Measurements from ENCODE around the gene FRRS1L. TPM values are rescaled to one million over a fixed set of nuclear protein-coding genes. Genes with fewer than 3 reads are reported as not detected.

Gene FRRS1L
- total and polyA plus RNA-seq, 2 of the 4 experiments (the other 2 are of a cell fraction) = under 0.01 to 0.05 TPM

DNA sequence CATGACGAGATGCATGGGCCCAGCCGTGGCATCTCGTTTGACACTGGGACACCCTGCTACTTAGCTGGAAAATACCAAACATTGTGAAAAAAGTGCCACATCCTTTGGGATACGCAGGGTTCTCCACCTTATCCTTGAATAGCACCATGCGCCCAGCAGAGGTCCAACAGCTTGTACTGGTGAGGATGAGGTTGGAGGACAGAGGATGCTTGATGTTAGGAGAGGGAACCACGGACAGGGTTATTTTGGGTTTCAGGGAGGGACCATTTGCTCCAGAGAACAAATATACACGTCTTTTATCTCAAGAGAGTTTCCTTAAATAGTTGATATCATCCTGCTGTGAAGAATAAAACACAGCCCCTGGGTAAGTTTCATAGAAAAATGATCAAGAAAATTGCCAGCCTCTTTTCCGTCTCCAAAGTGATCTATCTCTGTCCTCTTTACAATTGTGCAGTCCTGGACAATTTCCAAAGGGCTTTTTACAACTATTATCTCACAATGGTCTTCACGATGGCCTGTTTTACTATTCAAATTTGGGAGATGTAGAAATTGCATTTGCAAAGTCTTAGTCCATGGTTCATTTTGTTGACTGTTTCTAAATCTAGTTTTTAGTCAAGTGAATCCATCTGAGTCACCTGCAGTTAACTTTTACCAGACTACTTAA, 19.9 kb upstream of the FRRS1L start:
- WGBS, 2 experiments (ENCODE audit: extremely low coverage in 2 of 2, insufficient read length in 1 of 2) = 65% methylated on average over 3 of the region's 9 CpGs; no CpG with 5 or more reads in 1 of the 2 experiments
- H4K8ac ChIP-seq (ENCODE audit: low read depth in 2 of 2, low read length in 2 of 2) = no peak overlapping the region
- H4K91ac ChIP-seq (ENCODE audit: insufficient read depth, low read depth, low read length) = no peak overlapping the region
- H4K20me1 ChIP-seq (ENCODE audit: insufficient read depth, low read length) = no peaks in the 10 kb centered on the region
- DNase-seq (no peak), ATAC-seq (ENCODE audit: low read depth) (no peak)
- peaks cover 5% of the 10 kb centered on the region; the same call in 1 of the 2 replicates for H3K9me1 ChIP-seq (ENCODE audit: insufficient read depth, low read length)
- H3K9ac ChIP-seq (ENCODE audit: low read depth, low read length) = no peak overlapping the region
- H2BK20ac ChIP-seq (ENCODE audit: low read depth, low read length) = no peak overlapping the region
- H4K5ac ChIP-seq (ENCODE audit: low read depth, low read length) = no peak overlapping the region
- H3K4ac ChIP-seq (ENCODE audit: low read depth, low read length) = no peak overlapping the region
- no peak overlapping the region for H2AFZ ChIP-seq (replicated peaks; ENCODE audit: low read length, poor library complexity)
- H2BK120ac ChIP-seq (ENCODE audit: low read depth, low read length) = no peak overlapping the region
- dilution Hi-C loops (cut with HindIII; ENCODE audit: low sequenced_read_pairs, unreplicated experiment) = no loop called here
- H3K36me3 ChIP-seq (ENCODE audit: control insufficient read depth, insufficient read depth, low read length) = no peaks in the 10 kb centered on the region
- intact Hi-C loops (cut with micrococcal nuclease) = no loop called here
- no peak overlapping the region for H2AK5ac ChIP-seq (ENCODE audit: low read depth, low read length)
- in situ Hi-C loops (cut with MboI; ENCODE audit: low sequenced_read_pairs) = loop anchor here (25.0 kb wide), 1 partner anchor 125 kb away; the partner anchor contains the start of gene EPB41L4B
- H3K27me3 ChIP-seq (ENCODE audit: control insufficient read depth, insufficient read depth, low read length) = peaks cover 8% of the 10 kb centered on the region; the same call in 1 of the 2 replicates
- H3K27ac ChIP-seq (ENCODE audit: insufficient read depth, low read length) = no peak overlapping the region
- H2BK15ac ChIP-seq (ENCODE audit: low read depth, low read length) = no peak overlapping the region
- no peak overlapping the region for H3K56ac ChIP-seq (ENCODE audit: extremely low read depth, insufficient read depth, low read length)
- no TSS peak for BruUV-seq (replicated peaks)
- H3K79me1 ChIP-seq (ENCODE audit: low read depth in 1 of 2, low read length in 2 of 2) = no peaks in the 10 kb centered on the region
- ChIA-PET CTCF (no interaction called here), POLR2A (ENCODE audit: unreplicated experiment) (no interaction called here)
- no peak overlapping the region for H3K14ac ChIP-seq (replicated peaks; ENCODE audit: low read depth, low read length)
- no peak overlapping the region for H3K23ac ChIP-seq (ENCODE audit: low read depth, low read length)
- H3K4me1 ChIP-seq (ENCODE audit: control insufficient read depth, insufficient read depth, low read length) = no peaks in the 10 kb centered on the region
- H2BK5ac ChIP-seq (ENCODE audit: low read depth, low read length, poor library complexity, severe bottlenecking) = no peak overlapping the region
- TF ChIP-seq, protein P1, sequence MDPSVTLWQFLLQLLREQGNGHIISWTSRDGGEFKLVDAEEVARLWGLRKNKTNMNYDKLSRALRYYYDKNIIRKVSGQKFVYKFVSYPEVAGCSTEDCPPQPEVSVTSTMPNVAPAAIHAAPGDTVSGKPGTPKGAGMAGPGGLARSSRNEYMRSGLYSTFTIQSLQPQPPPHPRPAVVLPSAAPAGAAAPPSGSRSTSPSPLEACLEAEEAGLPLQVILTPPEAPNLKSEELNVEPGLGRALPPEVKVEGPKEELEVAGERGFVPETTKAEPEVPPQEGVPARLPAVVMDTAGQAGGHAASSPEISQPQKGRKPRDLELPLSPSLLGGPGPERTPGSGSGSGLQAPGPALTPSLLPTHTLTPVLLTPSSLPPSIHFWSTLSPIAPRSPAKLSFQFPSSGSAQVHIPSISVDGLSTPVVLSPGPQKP (IDR thresholded peaks at IDR 0.05; ENCODE audit: borderline replicate concordance, low read depth, low read length) = no peak
- TF ChIP-seq CHD1 (IDR thresholded peaks at IDR 0.05; ENCODE audit: low read depth, low read length) = no peak
- no peak overlapping the region for H3K4me3 ChIP-seq (ENCODE audit: insufficient read depth, low read depth, low read length)
- no peaks in the 10 kb centered on the region for H3K9me3 ChIP-seq (ENCODE audit: control insufficient read depth, insufficient read depth, low read length)
- H3K18ac ChIP-seq (ENCODE audit: low read depth, low read length) = no peak overlapping the region
- no peak overlapping the region for H3K4me2 ChIP-seq (ENCODE audit: low read depth, low read length)
- H2AK9ac ChIP-seq (replicated peaks; ENCODE audit: low read depth, low read length, poor library complexity) = no peak overlapping the region

All from IMR-90 (cell line).